Mesendoderm (in vitro differentiated cells): ENCODE measurements around the gene MLEC.

ENCODE experiments used
- DNase-seq: peaks from one replicate; pipeline ENCODE4 v3.0.0; 2013
- H2AK5ac ChIP-seq: 2 replicates; pipeline ENCODE4 v1.6.1; 2013; ENCODE audit warnings: low read length, inconsistent platforms
- H2BK120ac ChIP-seq: 2 replicates; pipeline ENCODE4 v1.6.1; 2013; ENCODE audit warnings: low read depth, mild to moderate bottlenecking, low read length, moderate library complexity, mixed read lengths
- H2BK15ac ChIP-seq: replicated peaks from 2 replicates; pipeline ENCODE4 v1.6.1; 2013; ENCODE audit warnings: low read depth, mild to moderate bottlenecking, moderate library complexity
- H2BK5ac ChIP-seq: 2 replicates; pipeline ENCODE4 v1.6.1; 2013; ENCODE audit warnings: low read length, inconsistent platforms
- H3K18ac ChIP-seq: 2 replicates; pipeline ENCODE4 v1.6.1; 2013; ENCODE audit warnings: mild to moderate bottlenecking, low read length, mixed read lengths
- H3K23ac ChIP-seq: one replicate; pipeline ENCODE4 v1.6.1; 2013; ENCODE audit warnings: low read length
- H3K27ac ChIP-seq: 2 replicates; pipeline ENCODE4 v1.5.1; 2013; ENCODE audit warnings: low read depth, mild to moderate bottlenecking, inconsistent platforms, low read length, moderate library complexity
- H3K27me3 ChIP-seq: 2 replicates; pipeline ENCODE4 v1.6.1; 2013; ENCODE audit warnings: low read length, control low read depth, mild to moderate bottlenecking, inconsistent platforms; ENCODE audit not compliant: insufficient read depth, poor library complexity
- H3K36me3 ChIP-seq: 2 replicates; pipeline ENCODE4 v1.6.1; 2013; ENCODE audit warnings: low read length, inconsistent platforms; ENCODE audit not compliant: control insufficient read depth, insufficient read depth
- H3K4ac ChIP-seq: one replicate; pipeline ENCODE4 v1.6.1; 2013; ENCODE audit warnings: low read depth, mild to moderate bottlenecking, low read length, moderate library complexity
- H3K4me1 ChIP-seq: 2 replicates; pipeline ENCODE4 v1.6.1; 2013; ENCODE audit warnings: low read depth, low read length, inconsistent platforms; ENCODE audit not compliant: control insufficient read depth
- H3K4me2 ChIP-seq: 2 replicates; pipeline ENCODE4 v1.6.1; 2013; ENCODE audit warnings: low read length
- H3K4me3 ChIP-seq: 2 replicates; pipeline ENCODE4 v1.5.1; 2013; ENCODE audit warnings: mild to moderate bottlenecking, low read length
- H3K56ac ChIP-seq: one replicate; pipeline ENCODE4 v1.6.1; 2013; ENCODE audit warnings: low read length
- H3K79me1 ChIP-seq: 2 replicates; pipeline ENCODE4 v1.6.1; 2013; ENCODE audit warnings: low read length, inconsistent platforms
- H3K79me2 ChIP-seq: 2 replicates; pipeline ENCODE4 v1.6.1; 2013; ENCODE audit warnings: mild to moderate bottlenecking, low read length; ENCODE audit not compliant: control insufficient read depth, insufficient read depth
- H3K9ac ChIP-seq: 2 replicates; pipeline ENCODE4 v1.6.1; 2013; ENCODE audit warnings: low read length, inconsistent platforms
- H4K5ac ChIP-seq: one replicate; pipeline ENCODE4 v1.6.1; 2013; ENCODE audit warnings: low read length
- H4K8ac ChIP-seq: one replicate; pipeline ENCODE4 v1.6.1; 2013; ENCODE audit warnings: low read depth, mild to moderate bottlenecking, control low read depth, low read length, moderate library complexity
- WGBS: extraction: QIAGEN DNeasy Blood & Tissue Kit; methylation state at CpG from one replicate; pipeline ENCODE4 v1.1.7; 2013; ENCODE audit warnings: low lambda C conversion rate, missing lambda C conversion rate; ENCODE audit not compliant: insufficient coverage; ENCODE audit errors: extremely low coverage; 5-methylcytosine and 5-hydroxymethylcytosine counted together

The MLEC gene

GRCh38 chr12:120706029-120706428, 19.1 kb downstream of the MLEC start:
- Histone ChIP-seq H3K79me2 (peaks cover 3% of the 10 kb centered on the region), H3K4ac (no peak overlapping the region), H3K4me3 (no peak overlapping the region), H2BK120ac (no peak overlapping the region), H2BK15ac (no peak overlapping the region), H3K18ac (no peak overlapping the region), H3K56ac (no peak overlapping the region), H4K5ac (no peak overlapping the region), H3K27me3 (no peaks in the 10 kb centered on the region), H3K9ac (no peak overlapping the region), H2BK5ac (no peak overlapping the region), H3K36me3 (peaks cover 5% of the 10 kb centered on the region), H3K4me2 (no peak overlapping the region), H3K4me1 (no peaks in the 10 kb centered on the region), H4K8ac (no peak overlapping the region), H3K27ac (no peak overlapping the region), H3K23ac (no peak overlapping the region), H3K79me1 (no peaks in the 10 kb centered on the region), H2AK5ac (no peak overlapping the region)
- no peak for DNase-seq
- 100% methylated on average over 2 of the region's 5 CpGs for WGBS

- Histone ChIP-seq H3K4ac (no peak overlapping the region), H3K56ac (no peak overlapping the region), H2BK15ac (no peak overlapping the region), H3K4me3 (no peak overlapping the region), H3K18ac (no peak overlapping the region), H3K27me3 (no peaks in the 10 kb centered on the region), H4K5ac (no peak overlapping the region), H3K79me1 (peaks cover 9% of the 10 kb centered on the region), H2BK120ac (no peak overlapping the region), H3K27ac (no peak overlapping the region), H3K4me1 (peaks cover 4% of the 10 kb centered on the region), H3K4me2 (no peak overlapping the region), H2BK5ac (no peak overlapping the region), H3K23ac (no peak overlapping the region), H3K79me2 (peaks cover 9% of the 10 kb centered on the region), H3K9ac (no peak overlapping the region), H3K36me3 (no peaks in the 10 kb centered on the region), H2AK5ac (no peak overlapping the region), H4K8ac (no peak overlapping the region)
- no peak for DNase-seq
- WGBS: no CpG with 5 or more reads among the region's 4 CpGs
Observed at GRCh38 chr12:120708651-120709050, 21.7 kb downstream of the MLEC start.

- H3K27me3 ChIP-seq: no peaks in the 10 kb centered on the region
- peaks cover 9% of the 10 kb centered on the region for H3K79me2 ChIP-seq
- H2BK15ac ChIP-seq: no peak within 1 kb of the TSS
- H4K5ac ChIP-seq: peak within 1 kb of the TSS; percentile 72
- H3K23ac ChIP-seq: peak within 1 kb of the TSS; percentile 94
- H3K4me2 ChIP-seq: peak within 1 kb of the TSS; percentile 98
- H3K79me1 ChIP-seq: peaks cover 11% of the 10 kb centered on the region
- H2AK5ac ChIP-seq: no peak within 1 kb of the TSS
- no peaks in the 10 kb centered on the region for H3K36me3 ChIP-seq
- DNase-seq: peak; percentile 74
- peaks cover 4% of the 10 kb centered on the region for H3K4me1 ChIP-seq
- peak within 1 kb of the TSS; percentile 67 for H2BK5ac ChIP-seq
- no CpG with 5 or more reads among the region's 76 CpGs for WGBS
- peak within 1 kb of the TSS; percentile 93 for H3K4me3 ChIP-seq
- H3K9ac ChIP-seq: peak within 1 kb of the TSS; percentile 95
- peak within 1 kb of the TSS; percentile 97 for H3K56ac ChIP-seq
- peak within 1 kb of the TSS; percentile 88 for H3K18ac ChIP-seq
- peak within 1 kb of the TSS; percentile 18 for H2BK120ac ChIP-seq
- H3K27ac ChIP-seq: peak within 1 kb of the TSS; percentile 68
- H3K4ac ChIP-seq: peak within 1 kb of the TSS; percentile 63
- H4K8ac ChIP-seq: peak within 1 kb of the TSS; percentile 84
Observed at GRCh38 chr12:120710031-120710804, 23.3 kb downstream of the MLEC start, which contains the start of gene UNC119B. Gene UNC119B, plus strand, starts transcription at chr12:120710458. Its CDS starts 17 bp downstream, at chr12:120710475.

GRCh38 chr12:120710805-120711296, 23.9 kb downstream of the MLEC start:
- peak overlapping the region; percentile 95 for H3K9ac ChIP-seq
- no peaks in the 10 kb centered on the region for H3K36me3 ChIP-seq
- H3K27ac ChIP-seq: peak overlapping the region; percentile 68
- peak overlapping the region; percentile 93 for H3K4me3 ChIP-seq
- no peak overlapping the region for H2AK5ac ChIP-seq
- no peak overlapping the region for H4K8ac ChIP-seq
- H3K56ac ChIP-seq: peak overlapping the region; percentile 97
- H2BK5ac ChIP-seq: no peak overlapping the region
- H3K4me2 ChIP-seq: peak overlapping the region; percentile 96
- H4K5ac ChIP-seq: no peak overlapping the region
- no peaks in the 10 kb centered on the region for H3K27me3 ChIP-seq
- peak overlapping the region; percentile 88 for H3K18ac ChIP-seq
- peaks cover 11% of the 10 kb centered on the region for H3K79me1 ChIP-seq
- H2BK15ac ChIP-seq: no peak overlapping the region
- peak overlapping the region; percentile 94 for H3K23ac ChIP-seq
- H3K4me1 ChIP-seq: peaks cover 4% of the 10 kb centered on the region
- H3K4ac ChIP-seq: peak overlapping the region; percentile 63
- H3K79me2 ChIP-seq: peaks cover 9% of the 10 kb centered on the region
- peak overlapping the region; percentile 18 for H2BK120ac ChIP-seq
- no CpG with 5 or more reads among the region's 31 CpGs for WGBS
- DNase-seq: peak; percentile 54

GRCh38 chr12:120711411-120711810, 24.5 kb downstream of the MLEC start:
- Histone ChIP-seq H4K8ac (no peak overlapping the region), H2BK120ac (no peak overlapping the region), H3K27me3 (no peaks in the 10 kb centered on the region), H3K18ac (no peak overlapping the region), H3K36me3 (peaks cover 3% of the 10 kb centered on the region), H3K56ac (peak overlapping the region; percentile 97), H3K4ac (no peak overlapping the region), H2BK15ac (no peak overlapping the region), H2AK5ac (peak overlapping the region; percentile 27), H2BK5ac (no peak overlapping the region), H4K5ac (peak overlapping the region; percentile 72), H3K9ac (peak overlapping the region; percentile 95), H3K4me1 (peaks cover 4% of the 10 kb centered on the region), H3K23ac (peak overlapping the region; percentile 94), H3K4me2 (peak overlapping the region; percentile 96), H3K27ac (no peak overlapping the region), H3K79me2 (peaks cover 9% of the 10 kb centered on the region), H3K79me1 (peaks cover 11% of the 10 kb centered on the region), H3K4me3 (peak overlapping the region; percentile 93)
- WGBS: no CpG with 5 or more reads among the region's 6 CpGs
- peak; percentile 16 for DNase-seq
